Lower lobe of right lung (tissue), 2 donors: ENCODE results near the gene DAB1. TPM values are rescaled to one million over a fixed set of nuclear protein-coding genes. Genes with fewer than 3 reads are reported as not detected.

Source experiments
- ATAC-seq, 2 donors: fragments of 200-7000 bp; cut with Tn5 transposase; one replicate each; pipeline ENCODE4 v1.9.1; 2020 to 2022; ENCODE audit warnings: mild to moderate bottlenecking in 2 of 2, moderate library complexity in 2 of 2
- DNase-seq: peaks from one replicate; pipeline ENCODE4 v3.0.0-alpha.2; 2020
- H3K27ac ChIP-seq: fragments of 200-600 bp; one replicate; pipeline ENCODE4 v1.8.0; 2022
- H3K27me3 ChIP-seq: fragments of 200-600 bp; one replicate; pipeline ENCODE4 v1.8.0; 2022; ENCODE audit warnings: low read depth
- H3K36me3 ChIP-seq: fragments of 200-600 bp; one replicate; pipeline ENCODE4 v1.8.0; 2022; ENCODE audit warnings: mild to moderate bottlenecking
- H3K4me1 ChIP-seq: fragments of 200-600 bp; one replicate; pipeline ENCODE4 v1.8.0; 2022
- H3K4me3 ChIP-seq: fragments of 200-600 bp; one replicate; pipeline ENCODE4 v1.8.0; 2022; ENCODE audit warnings: mild to moderate bottlenecking
- H3K9me3 ChIP-seq: fragments of 200-600 bp; one replicate; pipeline ENCODE4 v1.8.0; 2022
- intact Hi-C: fragments of 100-400 bp; cut with DNase I; formaldehyde crosslinking; loops from one replicate; pipeline ENCODE4 v1.11.0; 2022
- total RNA-seq: library from RNA; stranded (reverse); fragmentation: NEBNext Ultra II Directional; extraction: Animal tissue kit (Norgen Biotek cat#: 25700); gene quantifications from one replicate; pipeline ENCODE4 v1.2.1, GENCODE V29; 2021
- TF ChIP-seq, protein P1 (sequence below): fragments of 200-600 bp; IDR thresholded peaks from one replicate; pipeline ENCODE4 v1.8.0; 2022; ENCODE audit warnings: antibody characterized with exemption, mild to moderate bottlenecking
- donor health status: DM: no; HTN: yes; CAD: no; lungs with severe emphysema.

The DAB1 gene
- total RNA-seq, 1 donor from 2014 or later: 1.9 TPM

DNA sequence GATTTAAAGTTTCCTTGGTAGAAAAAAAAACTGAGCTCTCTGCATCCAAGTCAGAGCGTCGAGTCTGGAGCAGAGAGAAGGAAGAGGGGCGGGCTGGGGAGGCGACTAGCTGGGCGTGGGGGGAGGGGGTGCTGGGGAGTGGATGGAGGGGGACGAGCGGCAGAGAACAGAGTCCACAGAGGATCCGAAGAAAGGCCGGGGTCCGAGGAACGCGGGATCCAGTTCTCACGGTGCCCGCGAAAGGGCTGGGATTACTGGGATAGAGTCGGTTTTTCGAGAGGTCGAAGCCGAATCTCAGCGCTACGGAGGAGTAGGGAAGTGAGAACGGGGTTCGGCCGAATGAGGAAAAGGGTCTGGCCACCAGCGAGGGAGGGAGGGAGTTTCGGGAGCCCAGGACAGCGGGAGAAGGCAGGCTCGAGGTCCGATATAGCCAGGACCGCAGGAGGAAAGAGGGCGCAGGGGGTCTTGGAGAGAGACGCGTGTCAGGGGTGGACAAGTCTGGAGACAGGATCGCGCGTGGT lies 665 bp downstream of the DAB1 start:
- no peaks in the 10 kb centered on the region for H3K9me3 ChIP-seq
- peak overlapping the region; percentile 23 for H3K4me3 ChIP-seq
- TF ChIP-seq, protein P1, sequence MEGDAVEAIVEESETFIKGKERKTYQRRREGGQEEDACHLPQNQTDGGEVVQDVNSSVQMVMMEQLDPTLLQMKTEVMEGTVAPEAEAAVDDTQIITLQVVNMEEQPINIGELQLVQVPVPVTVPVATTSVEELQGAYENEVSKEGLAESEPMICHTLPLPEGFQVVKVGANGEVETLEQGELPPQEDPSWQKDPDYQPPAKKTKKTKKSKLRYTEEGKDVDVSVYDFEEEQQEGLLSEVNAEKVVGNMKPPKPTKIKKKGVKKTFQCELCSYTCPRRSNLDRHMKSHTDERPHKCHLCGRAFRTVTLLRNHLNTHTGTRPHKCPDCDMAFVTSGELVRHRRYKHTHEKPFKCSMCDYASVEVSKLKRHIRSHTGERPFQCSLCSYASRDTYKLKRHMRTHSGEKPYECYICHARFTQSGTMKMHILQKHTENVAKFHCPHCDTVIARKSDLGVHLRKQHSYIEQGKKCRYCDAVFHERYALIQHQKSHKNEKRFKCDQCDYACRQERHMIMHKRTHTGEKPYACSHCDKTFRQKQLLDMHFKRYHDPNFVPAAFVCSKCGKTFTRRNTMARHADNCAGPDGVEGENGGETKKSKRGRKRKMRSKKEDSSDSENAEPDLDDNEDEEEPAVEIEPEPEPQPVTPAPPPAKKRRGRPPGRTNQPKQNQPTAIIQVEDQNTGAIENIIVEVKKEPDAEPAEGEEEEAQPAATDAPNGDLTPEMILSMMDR: no peak
- no peak for ATAC-seq
- H3K27ac ChIP-seq: no peak overlapping the region
- H3K4me1 ChIP-seq: peaks cover 4% of the 10 kb centered on the region
- H3K36me3 ChIP-seq: no peaks in the 10 kb centered on the region
- intact Hi-C loops: no loop called here
- H3K27me3 ChIP-seq: peaks cover 71% of the 10 kb centered on the region
- DNase-seq: no peak

DNA sequence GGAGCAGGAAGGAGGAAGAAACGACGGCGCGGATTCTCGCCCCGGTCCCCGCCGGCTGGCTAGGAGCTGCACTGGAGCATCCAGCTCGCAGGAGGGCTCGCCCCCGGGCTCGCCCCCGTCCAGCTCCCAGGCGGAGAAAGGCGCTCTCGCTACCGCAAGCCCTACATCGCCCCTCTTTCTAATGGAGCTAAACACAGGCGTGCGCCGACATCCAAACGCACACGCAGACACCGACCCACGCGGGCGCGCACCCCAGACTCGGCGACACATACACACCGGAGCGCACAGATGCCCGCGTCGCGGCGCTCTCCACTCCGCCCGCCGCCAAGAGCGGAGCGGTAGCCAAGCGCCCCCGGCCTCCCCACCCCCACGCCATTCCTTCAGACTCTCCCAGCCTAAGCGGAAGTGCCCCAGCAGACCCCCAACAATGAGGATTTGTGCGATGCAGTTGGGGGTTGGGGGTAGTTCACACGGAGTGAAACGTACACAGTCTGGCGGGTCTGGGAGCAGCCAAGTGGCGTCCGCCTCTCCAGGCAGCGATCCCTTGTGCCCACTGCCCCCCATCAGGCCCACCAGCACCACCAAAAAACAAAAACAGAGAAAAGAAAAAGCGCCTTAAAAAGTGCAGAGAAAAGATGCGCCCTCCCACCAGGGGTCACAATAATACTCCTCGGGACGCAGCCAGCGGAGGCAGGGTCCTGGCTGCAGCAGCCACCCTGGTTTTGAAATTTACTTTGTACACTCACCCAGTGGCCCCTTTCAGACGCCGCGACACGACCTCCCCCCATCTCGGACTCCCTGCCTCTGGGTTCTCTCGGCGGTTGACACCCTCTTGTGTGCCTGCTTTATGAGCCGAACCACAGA lies 1.4 kb downstream of the DAB1 start:
- intact Hi-C loops: no loop called here
- Histone ChIP-seq H3K27ac (no peak overlapping the region), H3K4me3 (no peak overlapping the region), H3K36me3 (no peaks in the 10 kb centered on the region), H3K27me3 (peaks cover 75% of the 10 kb centered on the region), H3K9me3 (no peaks in the 10 kb centered on the region), H3K4me1 (peaks cover 4% of the 10 kb centered on the region)
- TF ChIP-seq, protein P1: no peak
- DNase-seq (no peak), ATAC-seq (peak in 1 of 2 donors; percentile 41)

DNA sequence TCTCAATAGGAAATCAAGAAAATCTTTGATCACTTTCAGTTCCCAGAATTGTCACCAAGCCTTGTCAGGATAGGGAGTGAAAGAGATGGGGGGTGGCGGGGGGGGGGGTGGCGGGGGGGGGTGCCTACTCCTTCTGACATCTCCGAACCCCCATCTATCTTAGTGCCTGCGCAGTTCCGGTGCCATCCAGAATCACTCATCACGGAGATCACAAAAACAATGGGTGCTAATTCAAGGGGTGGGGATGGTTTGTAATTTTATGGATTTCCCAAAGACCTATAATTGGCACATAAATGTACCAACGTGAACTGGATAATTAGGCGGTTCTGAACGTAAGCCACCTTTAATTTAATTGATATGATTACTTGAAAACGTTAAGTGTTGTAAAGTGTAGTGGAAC lies 2.1 kb downstream of the DAB1 start:
- H3K4me3 ChIP-seq: no peak overlapping the region
- no peak for DNase-seq
- no peak overlapping the region for H3K27ac ChIP-seq
- H3K27me3 ChIP-seq: peaks cover 75% of the 10 kb centered on the region
- no peaks in the 10 kb centered on the region for H3K36me3 ChIP-seq
- intact Hi-C loops: no loop called here
- peaks cover 4% of the 10 kb centered on the region for H3K4me1 ChIP-seq
- ATAC-seq: no peak
- TF ChIP-seq, protein P1: no peak
- H3K9me3 ChIP-seq: no peaks in the 10 kb centered on the region

DNA sequence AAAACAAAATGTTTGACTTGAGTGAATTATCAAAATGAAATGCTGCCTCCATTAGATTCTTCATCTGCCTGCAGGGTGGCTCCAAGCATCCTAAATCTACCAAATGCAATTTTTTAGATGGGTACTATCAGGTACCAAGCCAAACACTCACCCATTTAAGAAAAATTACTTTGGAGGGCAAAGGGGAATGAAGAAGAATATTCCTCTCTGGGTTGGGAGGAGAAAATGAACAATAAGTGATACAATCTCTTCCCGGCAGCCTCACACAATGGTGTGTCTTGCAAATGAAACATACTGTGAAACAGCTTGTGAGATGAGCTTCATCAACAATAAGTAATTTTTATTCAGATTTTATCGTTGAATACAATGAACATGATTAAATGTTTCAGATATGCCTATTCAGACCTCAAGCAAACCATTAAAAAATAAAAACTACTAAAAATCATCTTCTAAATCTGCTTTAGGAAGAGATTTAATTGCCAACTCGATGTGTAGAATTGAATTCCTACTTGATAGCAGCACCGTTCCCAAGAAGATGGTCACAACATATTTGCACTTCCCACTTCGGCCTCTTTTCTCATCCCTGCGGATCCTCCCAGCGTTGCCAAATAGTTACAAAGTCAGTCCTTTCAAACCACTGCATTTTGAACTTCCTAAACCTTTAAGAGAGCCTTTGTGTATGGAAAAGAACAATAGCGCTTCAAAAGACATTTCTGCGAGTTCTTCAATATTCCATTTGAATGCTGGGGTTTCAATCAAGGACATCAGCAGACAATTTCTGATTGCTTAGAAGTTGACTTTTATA lies 2.7 kb downstream of the DAB1 start:
- H3K27ac ChIP-seq: no peak overlapping the region
- ATAC-seq: no peak
- no peak for DNase-seq
- H3K27me3 ChIP-seq: peaks cover 75% of the 10 kb centered on the region
- H3K9me3 ChIP-seq: no peaks in the 10 kb centered on the region
- intact Hi-C loops: no loop called here
- H3K4me3 ChIP-seq: no peak overlapping the region
- peaks cover 4% of the 10 kb centered on the region for H3K4me1 ChIP-seq
- TF ChIP-seq, protein P1: no peak
- H3K36me3 ChIP-seq: no peaks in the 10 kb centered on the region

DNA sequence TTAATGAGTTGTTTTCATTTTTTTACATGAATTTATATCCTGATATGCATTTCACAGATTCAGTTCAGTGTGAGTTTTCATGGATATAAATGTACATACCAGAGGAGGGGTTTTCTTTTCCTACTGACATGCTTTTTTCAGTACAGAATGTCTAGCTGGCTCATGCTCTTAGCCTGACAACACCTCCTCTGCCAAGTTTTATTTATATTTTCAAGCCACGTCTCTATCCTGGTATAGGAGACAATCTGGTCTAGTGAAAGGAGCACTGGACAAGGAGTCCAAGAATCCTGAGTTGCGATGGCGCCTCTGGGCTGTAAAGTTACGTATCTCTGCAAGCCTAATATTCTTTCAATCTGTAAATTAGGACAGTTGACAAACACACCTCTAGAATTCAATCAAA lies 4.9 kb downstream of the DAB1 start:
- ATAC-seq: no peak
- intact Hi-C loops: no loop called here
- no peak overlapping the region for H3K4me3 ChIP-seq
- no peak overlapping the region for H3K27ac ChIP-seq
- TF ChIP-seq, protein P1: no peak
- peaks cover 57% of the 10 kb centered on the region for H3K27me3 ChIP-seq
- peaks cover 4% of the 10 kb centered on the region for H3K4me1 ChIP-seq
- no peaks in the 10 kb centered on the region for H3K9me3 ChIP-seq
- H3K36me3 ChIP-seq: no peaks in the 10 kb centered on the region
- no peak for DNase-seq
